Aorta (tissue), 5 donors: ENCODE measurements around the gene PARP12. TPM values are rescaled to one million over a fixed set of nuclear protein-coding genes. Genes with fewer than 3 reads are reported as not detected.

Experiments
- ATAC-seq: fragments of 200-7000 bp; cut with Tn5 transposase; one replicate; pipeline ENCODE4 v1.9.1; 2022; ENCODE audit warnings: moderate library complexity; ENCODE audit not compliant: low FRiP score
- DNase-seq, 2 donors: peaks; one replicate each; pipeline ENCODE4 v3.0.0-alpha.2; 2020
- H3K27ac ChIP-seq, 2 donors: one replicate each; pipeline ENCODE4 v1.5.1; 2013; ENCODE audit warnings: low read length in 2 of 2, mild to moderate bottlenecking in 2 of 2, moderate library complexity in 2 of 2, control low read depth in 1 of 2, inconsistent platforms in 1 of 2, low read depth in 1 of 2
- H3K27me3 ChIP-seq, 2 donors: one replicate each; pipeline ENCODE4 v1.6.1; 2013; ENCODE audit warnings: control low read depth in 1 of 2, low read length in 1 of 2, mild to moderate bottlenecking in 1 of 2, moderate library complexity in 1 of 2; ENCODE audit not compliant: insufficient read depth in 2 of 2, control insufficient read depth in 1 of 2
- H3K36me3 ChIP-seq, 2 donors: one replicate each; pipeline ENCODE4 v1.6.1; 2013; ENCODE audit warnings: control low read depth in 1 of 2, low read length in 1 of 2, mild to moderate bottlenecking in 1 of 2; ENCODE audit not compliant: insufficient read depth in 2 of 2, control insufficient read depth in 1 of 2
- H3K4me1 ChIP-seq, 2 donors: one replicate each; pipeline ENCODE4 v1.6.1; 2013; ENCODE audit warnings: low read length in 2 of 2, control low read depth in 1 of 2, mild to moderate bottlenecking in 1 of 2, moderate library complexity in 1 of 2; ENCODE audit not compliant: insufficient read depth in 2 of 2, control insufficient read depth in 1 of 2
- H3K4me3 ChIP-seq, 2 donors: one replicate each; pipeline ENCODE4 v1.5.1; 2013; ENCODE audit warnings: low read length in 2 of 2, control low read depth in 1 of 2, mild to moderate bottlenecking in 1 of 2
- H3K9me3 ChIP-seq: one replicate; pipeline ENCODE4 v1.6.1; 2013; ENCODE audit warnings: mild to moderate bottlenecking, low read length; ENCODE audit not compliant: control insufficient read depth
- WGBS, 2 donors: extraction: QIAGEN DNeasy Blood & Tissue Kit; methylation state at CpG; one replicate each; pipeline ENCODE4 v1.1.7; 2013; 5-methylcytosine and 5-hydroxymethylcytosine counted together
- intact Hi-C, 2 donors: fragments of 100-400 bp; cut with DNase I; formaldehyde crosslinking; loops; one replicate each; pipeline versions ENCODE4 v1.14.2 to v1.15.0; 2022
- polyA plus RNA-seq, 2 donors: library from polyadenylated mRNA; stranded (reverse); fragments of 200-250 nt; gene quantifications; one replicate each; pipeline ENCODE4 v1.2.3, GENCODE V29; 2013
- total RNA-seq, 2 donors: library from RNA; stranded (reverse); fragmentation: NEBNext Ultra II Directional; extraction: Animal tissue kit (Norgen Biotek cat#: 25700); gene quantifications; one replicate each; pipeline ENCODE4 v1.2.1, GENCODE V29; 2021
- donor health status: healthy with polysubstance abuse.
- donor health status: Bipolar disorder and iron deficiency.
- donor health status: DM: no; HTN: no; CAD: no.
- donor health status: DM: no; HTN: no; CAD: no.
- donor health status: DM: yes; HTN: yes; CAD: no.

The PARP12 gene
- total and polyA plus RNA-seq, 4 donors = 14.7 to 43.5 (median 39.8) TPM

DNA sequence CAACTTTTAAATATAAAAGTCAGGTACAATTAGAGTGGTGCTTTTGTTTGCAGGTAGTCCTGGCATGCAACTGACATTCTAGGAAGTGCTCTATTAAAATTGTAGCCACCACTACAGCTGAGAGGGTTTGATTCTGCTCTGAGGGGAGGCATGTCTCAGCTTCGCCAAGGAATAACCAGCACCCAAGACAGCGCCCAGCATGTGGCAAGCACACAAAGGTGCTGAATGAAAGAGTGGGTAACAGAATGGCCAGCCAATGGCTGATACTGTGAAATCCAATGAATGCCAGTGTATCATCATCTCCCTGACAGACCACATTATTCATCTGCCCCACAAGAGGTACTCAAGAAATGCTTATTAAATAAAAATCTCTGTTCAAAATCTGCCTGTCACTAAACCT lies 6.9 kb downstream of the PARP12 start:
- 93 to 94% methylated on average over 2 of the region's 2 CpGs for WGBS, 2 donors
- intact Hi-C loops = no loop called here

DNA sequence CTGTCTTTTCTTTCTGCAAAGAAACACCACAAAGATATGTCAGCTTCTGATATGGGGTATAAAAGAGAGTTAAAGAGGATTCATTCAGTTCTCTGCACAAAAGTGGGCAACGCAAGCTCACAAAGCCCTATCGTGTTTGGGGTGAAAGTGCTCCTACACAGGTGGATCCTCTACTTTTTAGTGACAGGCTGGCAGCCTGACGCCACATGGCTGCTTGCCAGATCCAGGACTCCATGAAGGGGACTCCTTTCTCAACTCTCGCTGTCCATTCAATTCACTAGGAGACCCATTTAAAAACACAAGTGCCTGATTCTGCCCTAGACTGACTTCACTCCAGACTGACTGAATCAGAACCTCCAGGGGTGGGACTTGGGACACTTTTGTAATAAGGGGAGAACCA lies 8.0 kb downstream of the PARP12 start:
- no peaks in the 10 kb centered on the region for H3K27me3 ChIP-seq
- no peak overlapping the region for H3K4me3 ChIP-seq
- H3K27ac ChIP-seq = no peak overlapping the region
- no peak for DNase-seq
- intact Hi-C loops = no loop called here
- no peak for ATAC-seq
- no peaks in the 10 kb centered on the region for H3K4me1 ChIP-seq
- WGBS, 2 donors = 87% methylated on average over 4 of the region's 4 CpGs
- H3K36me3 ChIP-seq = no peaks in the 10 kb centered on the region
- H3K9me3 ChIP-seq = no peaks in the 10 kb centered on the region

More for the DNA sequence above, 6.9 kb downstream of the PARP12 start:
- Histone ChIP-seq H3K4me1 (no peaks in the 10 kb centered on the region), H3K27ac (no peak overlapping the region), H3K4me3 (no peak overlapping the region), H3K36me3 (no peaks in the 10 kb centered on the region), H3K27me3 (no peaks in the 10 kb centered on the region), H3K9me3 (no peaks in the 10 kb centered on the region)
- DNase-seq (no peak), ATAC-seq (no peak)

DNA sequence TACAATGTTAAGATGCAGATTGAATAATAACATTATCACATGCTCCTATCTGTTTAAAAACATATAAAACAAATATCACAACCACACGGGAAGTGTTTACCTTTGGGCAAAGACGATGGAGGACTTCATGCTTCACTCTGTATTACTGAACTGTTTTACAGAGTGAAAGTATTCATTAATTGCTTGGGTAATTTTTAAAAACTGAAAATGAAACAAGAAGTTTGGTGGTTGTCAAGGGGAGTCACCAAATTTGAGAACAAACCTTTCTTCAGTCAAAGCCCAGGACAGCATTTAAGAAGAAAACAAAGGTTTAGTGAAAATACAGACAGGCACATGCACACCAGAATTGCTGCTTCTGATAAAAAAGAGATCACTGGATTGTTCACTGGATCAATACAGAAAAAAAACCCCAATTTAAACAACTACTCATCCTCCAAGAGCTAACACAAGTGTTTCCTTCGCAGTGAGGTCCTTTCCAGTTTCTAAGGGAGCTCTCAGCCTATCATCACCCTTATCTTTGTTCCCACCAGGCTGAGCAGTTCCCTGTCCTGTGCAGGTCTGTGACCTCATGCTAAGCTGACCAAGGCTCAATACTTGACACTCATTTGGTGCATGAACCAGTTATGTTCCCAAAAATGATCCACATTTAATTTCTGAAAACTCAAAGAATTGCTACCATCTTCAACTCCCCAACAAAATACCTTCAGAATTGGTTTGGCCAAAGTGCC lies 8.8 kb downstream of the PARP12 start:
- Histone ChIP-seq H3K36me3 (no peaks in the 10 kb centered on the region), H3K9me3 (no peaks in the 10 kb centered on the region), H3K4me1 (no peaks in the 10 kb centered on the region), H3K4me3 (no peak overlapping the region), H3K27me3 (no peaks in the 10 kb centered on the region), H3K27ac (no peak overlapping the region)
- ATAC-seq (no peak), DNase-seq (no peak)
- 71 to 73% methylated on average over 3 of the region's 3 CpGs for WGBS, 2 donors
- intact Hi-C loops = no loop called here

DNA sequence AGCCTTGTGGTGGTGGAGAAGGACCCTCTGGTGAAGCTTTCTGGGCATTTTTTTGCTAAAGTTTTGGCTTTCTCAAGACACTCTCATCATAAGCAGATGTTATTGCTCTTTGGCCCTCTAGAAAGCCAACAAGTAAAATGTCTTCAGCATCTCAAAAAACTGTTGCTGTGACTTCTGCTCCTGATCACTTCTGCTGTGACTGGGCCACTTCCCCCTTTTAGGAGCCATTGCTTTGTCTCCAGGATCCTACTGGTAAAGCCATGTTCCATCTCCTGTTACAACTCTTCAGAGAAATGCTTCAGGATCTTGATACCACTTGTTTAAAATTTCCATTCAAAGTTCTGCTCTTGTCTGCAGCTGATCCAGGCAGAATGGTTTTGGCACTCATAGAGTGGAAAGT lies 10.9 kb downstream of the PARP12 start:
- Histone ChIP-seq H3K27me3 (no peaks in the 10 kb centered on the region), H3K4me3 (no peak overlapping the region), H3K36me3 (no peaks in the 10 kb centered on the region), H3K9me3 (no peaks in the 10 kb centered on the region), H3K27ac (no peak overlapping the region), H3K4me1 (no peaks in the 10 kb centered on the region)
- intact Hi-C loops = no loop called here
- ATAC-seq (no peak), DNase-seq (no peak)

DNA sequence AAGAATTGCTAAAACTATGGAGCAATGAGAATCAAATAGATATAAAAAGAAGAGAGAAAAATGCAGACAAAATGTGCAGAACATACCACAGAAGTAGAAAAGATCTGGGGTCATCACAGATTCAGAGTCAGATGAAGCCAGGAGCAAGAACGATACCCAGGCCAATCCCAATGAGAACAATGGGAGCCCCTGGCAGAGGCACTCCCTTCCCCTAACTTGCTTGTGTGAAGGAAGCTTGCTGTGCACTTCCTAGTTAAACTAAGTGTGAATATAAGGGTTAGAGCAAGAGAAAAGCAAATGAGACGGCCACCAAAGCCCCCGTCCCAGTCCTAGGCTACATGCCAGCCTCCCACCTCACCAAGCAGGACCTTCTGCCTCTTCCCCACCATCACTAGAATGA lies 12.7 kb downstream of the PARP12 start:
- Histone ChIP-seq H3K4me3 (no peak overlapping the region), H3K9me3 (no peaks in the 10 kb centered on the region), H3K27me3 (no peaks in the 10 kb centered on the region), H3K36me3 (no peaks in the 10 kb centered on the region), H3K4me1 (no peaks in the 10 kb centered on the region), H3K27ac (no peak overlapping the region)
- WGBS, 2 donors = 63 to 74% methylated on average over 3 of the region's 3 CpGs
- no peak for ATAC-seq
- DNase-seq = no peak
- intact Hi-C loops = no loop called here

DNA sequence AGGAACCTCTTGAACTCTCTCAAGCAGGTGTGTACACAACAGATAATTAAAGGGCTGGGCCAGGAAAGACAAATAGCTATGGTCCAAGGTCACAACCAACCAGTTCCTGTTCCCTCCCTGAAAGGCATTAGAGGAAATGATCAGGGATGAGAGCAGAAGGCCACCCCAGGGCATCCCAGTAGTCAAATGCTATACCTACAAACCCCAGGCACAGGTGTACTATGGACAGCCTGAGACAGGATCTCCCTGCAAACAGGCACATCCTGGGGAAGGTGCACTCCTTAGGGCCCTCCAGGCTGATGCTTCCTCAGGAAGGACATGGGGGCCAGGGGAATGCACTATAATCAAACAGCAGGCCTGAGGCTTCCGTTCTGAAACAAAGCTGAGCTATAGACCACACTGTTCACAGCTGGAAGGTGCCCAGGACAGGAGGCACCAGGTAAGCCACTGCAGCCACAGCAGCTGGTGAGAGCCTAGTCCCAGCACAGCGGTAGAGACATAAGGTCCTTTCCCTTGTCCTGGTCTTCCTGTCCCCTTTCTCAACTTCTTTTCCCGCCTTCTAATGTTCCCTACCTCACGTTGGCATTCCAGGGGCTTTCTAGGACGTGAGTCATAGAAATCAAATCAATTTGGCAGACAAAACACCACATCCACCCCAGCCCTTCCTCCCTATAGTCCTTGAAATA lies 13.3 kb downstream of the PARP12 start:
- intact Hi-C loops = no loop called here
- Histone ChIP-seq H3K4me1 (no peaks in the 10 kb centered on the region), H3K36me3 (no peaks in the 10 kb centered on the region), H3K9me3 (no peaks in the 10 kb centered on the region), H3K4me3 (no peak overlapping the region), H3K27ac (no peak overlapping the region), H3K27me3 (no peaks in the 10 kb centered on the region)
- 32 to 39% methylated on average over 5 of the region's 5 CpGs for WGBS, 2 donors
- no peak for DNase-seq
- ATAC-seq = peak; percentile 15

DNA sequence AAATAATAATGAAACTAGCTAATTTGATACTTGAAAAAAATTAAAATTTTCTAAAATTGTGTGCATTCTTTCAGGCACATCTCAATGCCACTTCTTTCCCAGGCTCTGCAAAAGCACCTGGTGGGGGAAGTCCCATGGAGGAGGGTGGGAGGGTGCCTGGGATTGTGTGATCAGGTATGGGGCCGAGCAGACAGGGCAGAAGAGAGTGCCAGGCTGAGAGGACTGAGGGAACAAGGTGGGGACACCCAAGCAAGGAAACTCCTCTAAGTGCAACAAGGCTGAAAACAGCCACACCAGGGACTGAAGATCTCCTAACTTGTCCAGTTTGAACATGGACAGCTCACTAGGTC lies 13.8 kb downstream of the PARP12 start:
- no peaks in the 10 kb centered on the region for H3K4me1 ChIP-seq
- intact Hi-C loops = no loop called here
- H3K27ac ChIP-seq = no peak overlapping the region
- no peak overlapping the region for H3K4me3 ChIP-seq
- 75 to 88% methylated on average over 1 of the region's 1 CpG for WGBS, 2 donors
- no peaks in the 10 kb centered on the region for H3K27me3 ChIP-seq
- DNase-seq (no peak), ATAC-seq (no peak)
- H3K9me3 ChIP-seq = no peaks in the 10 kb centered on the region
- H3K36me3 ChIP-seq = no peaks in the 10 kb centered on the region

DNA sequence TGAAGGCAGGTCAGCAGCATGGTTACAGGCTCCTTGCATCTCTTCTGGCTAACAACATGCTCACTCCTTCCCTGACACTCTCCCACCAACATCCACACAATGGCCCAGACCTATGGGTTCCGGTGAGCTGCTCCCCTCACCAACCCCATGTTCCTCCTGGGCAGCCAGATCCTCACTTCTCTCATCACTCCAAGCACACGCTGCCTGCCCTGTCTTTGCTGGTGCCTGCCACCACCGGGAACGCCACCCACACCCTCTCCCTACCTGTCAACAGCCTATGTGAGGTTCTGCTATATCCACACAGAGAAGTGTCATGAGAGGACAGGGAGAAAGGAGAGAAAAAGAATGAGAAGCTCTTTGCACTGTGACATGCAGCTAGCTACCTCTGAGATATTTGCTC lies 14.6 kb downstream of the PARP12 start:
- intact Hi-C loops = no loop called here
- no peak overlapping the region for H3K27ac ChIP-seq
- no peaks in the 10 kb centered on the region for H3K36me3 ChIP-seq
- no peaks in the 10 kb centered on the region for H3K4me1 ChIP-seq
- 94 to 97% methylated on average over 4 of the region's 4 CpGs for WGBS, 2 donors
- ATAC-seq = no peak
- no peaks in the 10 kb centered on the region for H3K9me3 ChIP-seq
- DNase-seq = no peak
- no peaks in the 10 kb centered on the region for H3K27me3 ChIP-seq
- H3K4me3 ChIP-seq = no peak overlapping the region

DNA sequence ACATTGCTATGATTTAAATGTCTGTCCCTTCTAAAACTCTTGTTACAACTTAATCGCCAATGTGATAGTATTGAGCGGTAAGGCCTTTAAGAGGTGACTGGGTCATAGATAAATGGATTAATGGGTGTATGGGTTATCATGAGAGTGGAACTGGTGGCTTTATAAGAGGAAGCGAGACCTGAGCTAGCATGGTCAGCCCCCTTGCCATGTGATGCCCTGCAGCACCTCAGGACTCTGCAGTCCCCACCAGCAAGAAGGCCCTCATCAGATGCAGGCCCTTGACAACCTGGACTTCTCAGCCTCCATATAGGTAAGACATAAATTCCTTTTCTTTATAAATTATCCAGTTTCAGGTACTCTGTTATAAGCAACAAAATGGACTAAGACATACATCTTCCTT lies 15.6 kb downstream of the PARP12 start:
- WGBS, 2 donors = 97 to 100% methylated on average over 3 of the region's 3 CpGs
- Histone ChIP-seq H3K4me1 (no peaks in the 10 kb centered on the region), H3K27me3 (no peaks in the 10 kb centered on the region), H3K9me3 (no peaks in the 10 kb centered on the region), H3K36me3 (no peaks in the 10 kb centered on the region), H3K4me3 (no peak overlapping the region), H3K27ac (no peak overlapping the region)
- intact Hi-C loops = no loop called here
- no peak for ATAC-seq
- DNase-seq = no peak
